Stimulated activated naive CD8-positive, alpha-beta T cell treated with anti-CD3 and anti-CD28 coated beads, Interleukin-15, Interleukin-2, amounts not matched to agents 100 ng/mL and 50 ng/mL, for 24 hours (primary cell): ENCODE measurements around the gene LRP1B.

Source experiments
- H3K27ac Mint-ChIP-seq: one replicate; pipeline ENCODE4 v1.8.0; 2021; ENCODE audit warnings: mild to moderate bottlenecking, mixed read lengths
- H3K27me3 Mint-ChIP-seq: one replicate; pipeline ENCODE4 v1.8.0; 2021; ENCODE audit warnings: mixed read lengths
- H3K36me3 Mint-ChIP-seq: one replicate; pipeline ENCODE4 v1.8.0; 2021; ENCODE audit warnings: low read depth, mixed read lengths
- H3K4me1 Mint-ChIP-seq: one replicate; pipeline ENCODE4 v1.8.0; 2021; ENCODE audit warnings: low read depth, mixed read lengths
- H3K4me3 Mint-ChIP-seq: one replicate; pipeline ENCODE4 v1.8.0; 2021; ENCODE audit warnings: mild to moderate bottlenecking, mixed read lengths
- H3K9me3 Mint-ChIP-seq: one replicate; pipeline ENCODE4 v1.8.0; 2021; ENCODE audit warnings: mixed read lengths

The LRP1B gene

GRCh38 chr2:141380008-141380979, 750.5 kb downstream of the LRP1B start:
- no peak overlapping the region for H3K27ac Mint-ChIP-seq
- no peaks in the 10 kb centered on the region for H3K36me3 Mint-ChIP-seq
- H3K4me3 Mint-ChIP-seq: no peak overlapping the region
- H3K27me3 Mint-ChIP-seq: no peaks in the 10 kb centered on the region
- H3K9me3 Mint-ChIP-seq: peaks cover 11% of the 10 kb centered on the region
- H3K4me1 Mint-ChIP-seq: no peaks in the 10 kb centered on the region

GRCh38 chr2:141364821-141365220, 766.0 kb downstream of the LRP1B start:
- Mint-ChIP-seq H3K9me3 (peaks cover 3% of the 10 kb centered on the region), H3K4me1 (no peaks in the 10 kb centered on the region), H3K27ac (no peak overlapping the region), H3K27me3 (no peaks in the 10 kb centered on the region), H3K36me3 (no peaks in the 10 kb centered on the region), H3K4me3 (no peak overlapping the region)

- H3K4me3 Mint-ChIP-seq: no peak overlapping the region
- H3K9me3 Mint-ChIP-seq: peaks cover 3% of the 10 kb centered on the region
- H3K27me3 Mint-ChIP-seq: no peaks in the 10 kb centered on the region
- H3K4me1 Mint-ChIP-seq: no peaks in the 10 kb centered on the region
- no peaks in the 10 kb centered on the region for H3K36me3 Mint-ChIP-seq
- H3K27ac Mint-ChIP-seq: no peak overlapping the region
Observed at GRCh38 chr2:141362311-141362710, 768.5 kb downstream of the LRP1B start.

DNA sequence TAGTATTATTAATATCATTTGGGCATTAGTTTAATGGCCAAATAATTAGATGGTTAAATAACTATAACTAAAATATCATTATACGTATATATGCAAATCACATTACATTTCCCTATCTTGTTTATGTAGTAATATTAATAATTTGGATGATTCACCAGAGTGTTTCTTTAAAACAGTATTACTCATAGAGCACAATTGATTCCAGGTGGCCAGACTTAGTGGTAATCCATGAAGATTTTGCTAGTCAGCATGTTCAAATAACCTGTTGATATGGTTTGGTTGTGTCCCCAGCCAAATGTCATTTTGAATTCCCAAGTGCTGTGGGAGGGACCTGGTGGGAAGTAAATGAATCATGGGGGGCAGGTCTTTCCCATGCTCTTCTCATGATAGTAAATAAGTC, 782.3 kb downstream of the LRP1B start:
- Mint-ChIP-seq H3K27ac (no peak overlapping the region), H3K27me3 (no peaks in the 10 kb centered on the region), H3K9me3 (peaks cover 32% of the 10 kb centered on the region), H3K4me1 (no peaks in the 10 kb centered on the region), H3K36me3 (no peaks in the 10 kb centered on the region), H3K4me3 (no peak overlapping the region)

DNA sequence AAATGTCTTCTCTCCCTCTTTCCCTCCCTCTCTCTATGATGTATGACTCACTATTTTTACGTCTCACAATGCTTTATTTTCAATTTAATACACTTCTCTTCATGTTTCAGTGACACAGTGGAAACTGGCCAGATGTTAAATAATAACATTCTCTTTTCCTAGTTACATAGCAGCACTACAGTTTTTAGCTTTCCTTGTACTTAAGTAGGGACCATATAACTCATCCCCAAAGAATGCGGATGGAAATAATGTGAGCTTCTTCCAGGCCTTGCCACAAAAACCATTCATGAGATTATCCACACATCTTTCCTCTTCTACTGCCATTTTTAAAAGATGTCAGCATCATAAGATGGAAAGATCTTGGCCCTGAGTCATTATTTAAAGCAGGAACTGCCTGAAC, 789.4 kb downstream of the LRP1B start:
- no peaks in the 10 kb centered on the region for H3K27me3 Mint-ChIP-seq
- H3K4me1 Mint-ChIP-seq: no peaks in the 10 kb centered on the region
- H3K27ac Mint-ChIP-seq: no peak overlapping the region
- H3K4me3 Mint-ChIP-seq: no peak overlapping the region
- no peaks in the 10 kb centered on the region for H3K36me3 Mint-ChIP-seq
- H3K9me3 Mint-ChIP-seq: peaks cover 21% of the 10 kb centered on the region

GRCh38 chr2:141331127-141331526, 799.7 kb downstream of the LRP1B start:
- no peaks in the 10 kb centered on the region for H3K27me3 Mint-ChIP-seq
- no peaks in the 10 kb centered on the region for H3K4me1 Mint-ChIP-seq

GRCh38 chr2:141329964-141330363, 800.9 kb downstream of the LRP1B start:
- Mint-ChIP-seq H3K27ac (no peak overlapping the region), H3K9me3 (peaks cover 1% of the 10 kb centered on the region), H3K27me3 (no peaks in the 10 kb centered on the region), H3K4me3 (no peak overlapping the region), H3K36me3 (no peaks in the 10 kb centered on the region), H3K4me1 (no peaks in the 10 kb centered on the region)

More at GRCh38 chr2:141331127-141331526, 799.7 kb downstream of the LRP1B start:
- Mint-ChIP-seq H3K27ac (no peak overlapping the region), H3K36me3 (no peaks in the 10 kb centered on the region), H3K9me3 (peaks cover 6% of the 10 kb centered on the region), H3K4me3 (no peak overlapping the region)

DNA sequence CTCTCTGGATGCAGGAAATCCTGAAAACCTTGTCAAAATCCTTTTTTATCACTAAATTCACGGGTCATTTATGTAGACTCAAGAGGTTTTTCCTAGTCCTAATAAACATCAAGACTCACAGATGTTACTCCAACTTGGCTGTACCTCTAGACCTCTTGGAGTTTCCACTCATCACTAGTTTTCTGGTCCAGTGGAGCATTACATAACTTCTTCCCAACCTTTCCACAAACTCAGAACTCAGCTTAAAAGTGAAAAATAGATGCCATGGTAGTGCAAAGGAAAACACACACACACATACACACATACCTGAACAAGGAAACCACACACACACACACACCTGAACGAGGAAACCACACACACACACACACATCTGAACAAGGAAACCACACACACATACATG, 807.2 kb downstream of the LRP1B start:
- Mint-ChIP-seq H3K4me3 (no peak overlapping the region), H3K36me3 (no peaks in the 10 kb centered on the region), H3K9me3 (no peaks in the 10 kb centered on the region), H3K27me3 (no peaks in the 10 kb centered on the region), H3K4me1 (no peaks in the 10 kb centered on the region), H3K27ac (no peak overlapping the region)

- H3K27ac Mint-ChIP-seq: no peak overlapping the region
- H3K36me3 Mint-ChIP-seq: no peaks in the 10 kb centered on the region
- no peaks in the 10 kb centered on the region for H3K4me1 Mint-ChIP-seq
- no peaks in the 10 kb centered on the region for H3K27me3 Mint-ChIP-seq
- H3K4me3 Mint-ChIP-seq: no peak overlapping the region
- peaks cover 3% of the 10 kb centered on the region for H3K9me3 Mint-ChIP-seq
Observed at GRCh38 chr2:141317986-141318385, 812.8 kb downstream of the LRP1B start.

DNA sequence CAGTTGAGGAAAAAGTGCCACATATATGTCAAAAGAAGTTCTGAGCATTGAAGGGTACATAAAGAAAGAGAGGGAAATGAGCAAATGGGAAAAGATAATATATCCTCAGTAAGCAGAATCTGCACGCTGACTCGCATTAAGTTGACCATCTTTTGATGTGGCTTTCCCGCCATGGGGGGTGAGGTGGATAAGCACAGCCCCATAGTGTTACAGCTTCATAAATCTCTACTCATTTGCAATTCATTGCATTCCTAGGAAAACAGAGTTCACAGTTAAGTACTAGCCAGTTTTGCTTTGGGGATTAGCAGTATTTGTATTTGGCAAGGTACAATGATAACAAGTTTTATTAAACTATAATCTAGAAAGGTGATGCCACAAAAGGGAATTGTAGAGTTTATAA, 814.2 kb downstream of the LRP1B start:
- Mint-ChIP-seq H3K9me3 (peaks cover 7% of the 10 kb centered on the region), H3K36me3 (no peaks in the 10 kb centered on the region), H3K27me3 (no peaks in the 10 kb centered on the region), H3K27ac (no peak overlapping the region), H3K4me1 (no peaks in the 10 kb centered on the region), H3K4me3 (no peak overlapping the region)

DNA sequence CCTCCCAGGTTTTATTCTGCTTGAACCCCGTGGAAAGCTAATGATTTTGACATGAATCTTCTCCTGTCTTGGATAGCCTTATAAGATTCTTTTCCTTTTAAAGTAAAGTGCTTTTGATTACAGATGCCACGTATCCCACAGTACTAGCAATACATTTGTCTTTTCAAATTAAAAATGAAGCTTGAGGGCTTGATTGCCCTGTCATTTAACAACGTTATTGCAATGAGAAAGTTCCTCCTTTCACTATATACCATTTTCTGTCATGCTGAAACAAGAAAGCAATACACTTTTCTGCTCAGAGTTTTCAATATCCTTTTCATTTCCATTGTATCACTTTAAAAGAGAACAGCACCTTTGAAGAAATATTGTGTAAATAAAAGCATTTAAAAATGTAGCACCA, 814.7 kb downstream of the LRP1B start:
- H3K4me3 Mint-ChIP-seq: no peak overlapping the region
- H3K27me3 Mint-ChIP-seq: no peaks in the 10 kb centered on the region
- H3K36me3 Mint-ChIP-seq: no peaks in the 10 kb centered on the region
- peaks cover 7% of the 10 kb centered on the region for H3K9me3 Mint-ChIP-seq
- H3K4me1 Mint-ChIP-seq: no peaks in the 10 kb centered on the region
- no peak overlapping the region for H3K27ac Mint-ChIP-seq

- Mint-ChIP-seq H3K36me3 (no peaks in the 10 kb centered on the region), H3K4me3 (no peak overlapping the region), H3K9me3 (peaks cover 15% of the 10 kb centered on the region), H3K27me3 (no peaks in the 10 kb centered on the region), H3K27ac (no peak overlapping the region), H3K4me1 (no peaks in the 10 kb centered on the region)
Observed at GRCh38 chr2:141313972-141314371, 816.8 kb downstream of the LRP1B start.

DNA sequence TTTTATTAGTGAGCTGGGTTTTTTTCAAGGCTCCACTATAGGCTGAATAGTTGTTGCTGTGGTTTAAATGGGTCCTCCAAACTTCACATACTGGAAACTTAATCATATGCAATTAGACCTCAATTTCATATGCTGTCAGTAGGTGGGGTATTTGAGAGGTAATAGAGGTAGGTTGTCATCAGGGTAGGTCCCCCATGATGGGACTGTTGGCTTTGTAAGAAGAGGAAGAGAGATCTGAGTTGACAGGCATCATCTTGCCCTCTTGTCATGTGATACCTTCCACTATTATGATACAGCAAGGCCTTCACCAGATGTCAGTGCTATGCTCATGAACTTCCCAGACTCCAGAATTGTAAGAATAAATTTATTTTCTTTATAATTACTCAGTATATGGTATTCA, 819.4 kb downstream of the LRP1B start:
- Mint-ChIP-seq H3K9me3 (peaks cover 12% of the 10 kb centered on the region), H3K36me3 (no peaks in the 10 kb centered on the region), H3K27me3 (no peaks in the 10 kb centered on the region), H3K27ac (no peak overlapping the region), H3K4me1 (no peaks in the 10 kb centered on the region), H3K4me3 (no peak overlapping the region)

DNA sequence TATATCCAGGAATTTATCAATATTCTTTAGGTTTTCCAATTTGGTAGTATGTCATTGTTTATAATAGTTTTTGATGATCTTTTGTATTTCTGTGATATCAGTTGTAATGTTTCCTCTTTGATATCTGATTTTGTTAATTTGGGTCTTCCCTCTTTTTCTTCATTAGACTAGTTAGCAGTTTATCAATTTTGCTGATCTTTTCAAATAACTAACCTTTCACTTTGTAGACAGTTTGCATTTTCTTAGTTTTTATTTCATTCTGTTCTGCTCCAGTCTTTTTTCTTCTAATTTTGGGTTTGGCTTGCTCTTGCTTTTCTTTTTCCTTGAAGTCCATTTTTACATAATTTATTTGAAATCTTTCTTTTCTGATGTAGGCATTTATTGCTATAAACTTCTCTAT, 824.4 kb downstream of the LRP1B start:
- Mint-ChIP-seq H3K9me3 (peaks cover 8% of the 10 kb centered on the region), H3K36me3 (no peaks in the 10 kb centered on the region), H3K27me3 (no peaks in the 10 kb centered on the region), H3K4me1 (no peaks in the 10 kb centered on the region), H3K4me3 (no peak overlapping the region), H3K27ac (no peak overlapping the region)

GRCh38 chr2:141301551-141301950, 829.3 kb downstream of the LRP1B start:
- Mint-ChIP-seq H3K4me3 (no peak overlapping the region), H3K27me3 (no peaks in the 10 kb centered on the region), H3K27ac (no peak overlapping the region), H3K36me3 (no peaks in the 10 kb centered on the region), H3K4me1 (no peaks in the 10 kb centered on the region), H3K9me3 (no peaks in the 10 kb centered on the region)

- no peak overlapping the region for H3K27ac Mint-ChIP-seq
- H3K4me1 Mint-ChIP-seq: no peaks in the 10 kb centered on the region
- peaks cover 2% of the 10 kb centered on the region for H3K9me3 Mint-ChIP-seq
- H3K4me3 Mint-ChIP-seq: no peak overlapping the region
- no peaks in the 10 kb centered on the region for H3K36me3 Mint-ChIP-seq
- H3K27me3 Mint-ChIP-seq: no peaks in the 10 kb centered on the region
Observed at GRCh38 chr2:141280037-141280436, 850.8 kb downstream of the LRP1B start.
